Sigmoid colon (tissue), 3 donors: ENCODE measurements around the gene SEMA3F.

ENCODE experiments used
- CTCF ChIP-seq, 4 experiments: fragments of 450-650 bp in 3 of 4; fragments of 200-600 bp in 1 of 4; IDR thresholded peaks; one replicate each; pipeline ENCODE4 v1.5.1; 2016 to 2019; ENCODE audit warnings: antibody characterized with exemption in 4 of 4, mild to moderate bottlenecking in 3 of 4, moderate library complexity in 2 of 4
- POLR2A ChIP-seq, 2 donors: fragments of 450-650 bp; IDR thresholded peaks; one replicate each; pipeline ENCODE4 v1.6.1; 2016; ENCODE audit warnings: antibody characterized with exemption in 2 of 2, mild to moderate bottlenecking in 2 of 2, moderate library complexity in 2 of 2

DNA sequence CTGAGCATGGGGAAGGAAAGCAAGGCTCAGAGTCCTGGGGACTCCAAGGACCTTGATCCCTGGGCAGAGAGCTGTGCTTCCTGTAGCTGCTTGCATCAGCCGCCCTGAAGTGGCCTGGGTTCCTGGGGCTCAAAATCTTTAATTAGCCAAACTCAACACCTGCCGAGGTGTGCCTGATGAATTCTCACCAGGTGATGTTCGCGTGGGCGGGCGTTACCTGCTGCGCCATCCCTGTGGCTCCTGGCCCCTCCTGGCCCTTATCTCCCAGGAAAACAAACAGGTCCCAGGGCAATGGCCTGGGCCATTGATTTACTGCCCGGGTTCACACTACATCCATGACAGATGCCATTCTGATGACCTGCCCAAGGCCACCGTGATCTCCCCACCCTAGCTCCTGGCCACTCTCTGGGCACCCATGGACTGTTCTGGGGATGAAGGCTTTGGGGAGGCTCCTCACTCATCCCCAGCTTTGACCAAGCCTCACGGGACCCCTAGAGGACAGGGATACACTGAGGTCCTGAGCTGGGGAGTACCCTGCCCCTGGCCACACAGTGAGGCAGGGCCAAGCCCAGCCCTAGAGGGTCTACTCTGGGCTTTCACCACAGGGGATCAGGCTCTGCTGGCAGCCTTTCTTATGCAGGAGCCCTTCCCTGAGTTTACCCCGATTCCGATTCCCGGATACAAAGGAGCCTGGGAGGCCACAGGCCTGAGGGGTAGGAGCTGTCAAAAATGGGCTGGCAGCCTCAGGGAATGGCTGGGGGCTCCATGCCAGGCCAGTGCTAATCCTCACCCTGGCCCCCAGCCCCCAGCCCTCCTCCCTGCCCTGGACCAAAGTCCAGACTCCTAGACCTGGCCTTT lies 55.6 kb downstream of the SEMA3F start:
- TF ChIP-seq CTCF (IDR thresholded peaks at IDR 0.05) (no peak), POLR2A (IDR thresholded peaks at IDR 0.05) (no peak)
